ENCODE measurements around the gene ALDH1A3.

DNA sequence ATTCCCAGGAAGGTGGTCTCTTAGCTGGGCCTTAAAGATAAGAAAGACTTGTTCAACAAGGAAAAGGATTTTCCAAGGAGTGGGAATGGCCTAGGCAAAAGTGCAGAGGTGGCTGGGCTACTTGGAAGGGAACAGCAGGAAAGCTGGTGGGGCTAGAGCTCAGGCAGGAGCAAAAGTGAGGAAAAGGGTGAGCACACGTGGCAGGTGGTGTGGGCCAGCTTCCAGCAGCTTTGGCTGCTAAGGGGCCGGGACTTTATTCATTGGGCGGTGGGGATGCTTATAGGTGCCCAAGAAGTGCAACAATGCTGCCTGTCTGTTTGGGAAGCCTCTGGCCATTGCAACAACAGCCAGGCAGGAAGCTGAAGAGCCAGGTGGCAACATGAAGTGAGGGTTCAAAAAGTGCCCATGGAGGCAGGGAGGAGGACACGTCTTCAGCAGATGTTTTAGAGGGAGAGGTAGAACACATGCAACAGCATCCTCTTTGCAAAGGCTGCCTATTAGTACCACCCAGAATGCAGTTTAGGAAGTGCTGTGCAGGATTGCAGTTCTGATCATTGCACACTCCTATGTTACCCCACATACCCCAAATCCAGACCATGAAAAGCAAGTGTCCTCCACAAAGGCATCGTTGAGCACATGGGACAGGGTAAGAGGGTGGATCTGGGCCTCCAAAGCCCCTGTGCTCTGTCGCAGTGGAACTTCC lies 13.8 kb downstream of the ALDH1A3 start:
- TF ChIP-seq POLR2A (IDR thresholded peaks at IDR 0.05) = no peak
- TF ChIP-seq, protein P1, sequence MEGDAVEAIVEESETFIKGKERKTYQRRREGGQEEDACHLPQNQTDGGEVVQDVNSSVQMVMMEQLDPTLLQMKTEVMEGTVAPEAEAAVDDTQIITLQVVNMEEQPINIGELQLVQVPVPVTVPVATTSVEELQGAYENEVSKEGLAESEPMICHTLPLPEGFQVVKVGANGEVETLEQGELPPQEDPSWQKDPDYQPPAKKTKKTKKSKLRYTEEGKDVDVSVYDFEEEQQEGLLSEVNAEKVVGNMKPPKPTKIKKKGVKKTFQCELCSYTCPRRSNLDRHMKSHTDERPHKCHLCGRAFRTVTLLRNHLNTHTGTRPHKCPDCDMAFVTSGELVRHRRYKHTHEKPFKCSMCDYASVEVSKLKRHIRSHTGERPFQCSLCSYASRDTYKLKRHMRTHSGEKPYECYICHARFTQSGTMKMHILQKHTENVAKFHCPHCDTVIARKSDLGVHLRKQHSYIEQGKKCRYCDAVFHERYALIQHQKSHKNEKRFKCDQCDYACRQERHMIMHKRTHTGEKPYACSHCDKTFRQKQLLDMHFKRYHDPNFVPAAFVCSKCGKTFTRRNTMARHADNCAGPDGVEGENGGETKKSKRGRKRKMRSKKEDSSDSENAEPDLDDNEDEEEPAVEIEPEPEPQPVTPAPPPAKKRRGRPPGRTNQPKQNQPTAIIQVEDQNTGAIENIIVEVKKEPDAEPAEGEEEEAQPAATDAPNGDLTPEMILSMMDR (IDR thresholded peaks at IDR 0.05) = no peak
